Fibroblast of mammary gland (primary cell): ENCODE data around the gene COL15A1.
"Not testable (repeated sequence)": the region's sequence is repeated elsewhere in the genome, so short reads cannot be mapped to it uniquely, and the experiment has no call there.

Experiments
- DNase-seq: peaks from one replicate; pipeline ENCODE4 v3.0.0-alpha.2; 2010; ENCODE audit warnings: low read depth
- H3K4me3 ChIP-seq: 2 replicates; pipeline ENCODE4 v1.5.1; 2011; ENCODE audit warnings: low read depth, mild to moderate bottlenecking, low read length, moderate library complexity; ENCODE audit not compliant: control insufficient read depth
- TF ChIP-seq, protein P1 (sequence below): conservative IDR thresholded peaks from 2 replicates; pipeline ENCODE4 v1.5.1; 2011; ENCODE audit warnings: low read depth, low read length, inconsistent platforms; ENCODE audit not compliant: control insufficient read depth, insufficient read depth

Gene COL15A1

DNA sequence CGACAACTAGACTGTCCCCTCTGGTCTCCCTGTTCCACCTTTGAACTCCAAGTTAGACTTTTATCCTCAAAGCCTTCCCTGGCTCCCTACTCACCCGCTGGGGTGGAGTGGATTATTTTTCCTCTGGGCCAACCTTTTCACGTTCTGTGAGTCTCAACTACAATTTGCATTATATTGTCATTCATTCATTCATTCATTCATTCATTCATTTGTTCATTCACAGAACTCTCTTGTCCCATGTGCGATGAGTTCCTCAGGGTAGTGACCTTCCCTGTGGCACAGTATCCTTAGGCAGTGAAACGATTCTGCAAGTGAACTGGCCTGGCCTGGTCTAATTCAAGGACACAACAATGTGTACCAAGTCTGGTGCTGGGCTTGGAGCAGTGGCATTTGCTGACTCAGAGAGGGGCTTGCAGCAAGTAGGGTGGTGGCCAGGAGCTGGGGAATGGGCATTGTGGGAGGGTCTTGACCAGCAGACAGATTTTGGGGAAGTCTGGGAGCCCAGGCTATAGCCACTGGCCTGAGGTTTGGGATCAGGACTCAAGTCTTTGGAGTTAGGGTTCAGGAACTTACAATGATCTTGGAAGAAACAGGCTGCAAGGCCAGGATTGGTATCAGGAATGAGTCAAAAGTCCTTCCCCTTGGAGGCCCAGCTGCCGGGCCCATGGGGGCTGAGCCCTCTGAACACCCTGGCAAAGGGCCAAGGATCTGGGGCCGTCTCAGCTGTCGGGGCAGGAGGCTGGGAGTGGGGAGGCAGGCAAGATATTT, 37.2 kb upstream of the COL15A1 start:
- TF ChIP-seq, protein P1, sequence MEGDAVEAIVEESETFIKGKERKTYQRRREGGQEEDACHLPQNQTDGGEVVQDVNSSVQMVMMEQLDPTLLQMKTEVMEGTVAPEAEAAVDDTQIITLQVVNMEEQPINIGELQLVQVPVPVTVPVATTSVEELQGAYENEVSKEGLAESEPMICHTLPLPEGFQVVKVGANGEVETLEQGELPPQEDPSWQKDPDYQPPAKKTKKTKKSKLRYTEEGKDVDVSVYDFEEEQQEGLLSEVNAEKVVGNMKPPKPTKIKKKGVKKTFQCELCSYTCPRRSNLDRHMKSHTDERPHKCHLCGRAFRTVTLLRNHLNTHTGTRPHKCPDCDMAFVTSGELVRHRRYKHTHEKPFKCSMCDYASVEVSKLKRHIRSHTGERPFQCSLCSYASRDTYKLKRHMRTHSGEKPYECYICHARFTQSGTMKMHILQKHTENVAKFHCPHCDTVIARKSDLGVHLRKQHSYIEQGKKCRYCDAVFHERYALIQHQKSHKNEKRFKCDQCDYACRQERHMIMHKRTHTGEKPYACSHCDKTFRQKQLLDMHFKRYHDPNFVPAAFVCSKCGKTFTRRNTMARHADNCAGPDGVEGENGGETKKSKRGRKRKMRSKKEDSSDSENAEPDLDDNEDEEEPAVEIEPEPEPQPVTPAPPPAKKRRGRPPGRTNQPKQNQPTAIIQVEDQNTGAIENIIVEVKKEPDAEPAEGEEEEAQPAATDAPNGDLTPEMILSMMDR: no peak
- no peak overlapping the region for H3K4me3 ChIP-seq
- DNase-seq: peak; percentile 50

DNA sequence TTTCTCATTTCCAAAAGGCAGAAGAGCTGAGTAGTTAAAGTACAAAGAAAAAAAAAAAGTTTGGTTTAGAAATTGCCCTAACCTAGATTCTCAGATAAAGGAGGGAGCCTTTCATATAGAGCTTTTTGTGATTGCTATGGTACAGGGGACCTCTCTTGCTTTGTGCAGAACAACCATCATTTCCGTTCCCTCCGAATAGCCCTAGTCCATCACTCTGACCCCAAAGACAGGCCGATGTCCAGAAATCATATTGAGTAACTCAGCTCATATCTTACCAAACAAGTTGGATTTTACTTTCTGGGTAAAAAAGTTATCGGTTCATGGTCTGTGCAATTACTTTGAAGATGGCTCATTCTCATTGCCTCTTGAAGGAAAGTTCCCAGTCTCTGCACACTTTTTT, 36.7 kb upstream of the COL15A1 start:
- H3K4me3 ChIP-seq: no peak overlapping the region
- DNase-seq: peak; percentile 42
- TF ChIP-seq, protein P1: no peak

DNA sequence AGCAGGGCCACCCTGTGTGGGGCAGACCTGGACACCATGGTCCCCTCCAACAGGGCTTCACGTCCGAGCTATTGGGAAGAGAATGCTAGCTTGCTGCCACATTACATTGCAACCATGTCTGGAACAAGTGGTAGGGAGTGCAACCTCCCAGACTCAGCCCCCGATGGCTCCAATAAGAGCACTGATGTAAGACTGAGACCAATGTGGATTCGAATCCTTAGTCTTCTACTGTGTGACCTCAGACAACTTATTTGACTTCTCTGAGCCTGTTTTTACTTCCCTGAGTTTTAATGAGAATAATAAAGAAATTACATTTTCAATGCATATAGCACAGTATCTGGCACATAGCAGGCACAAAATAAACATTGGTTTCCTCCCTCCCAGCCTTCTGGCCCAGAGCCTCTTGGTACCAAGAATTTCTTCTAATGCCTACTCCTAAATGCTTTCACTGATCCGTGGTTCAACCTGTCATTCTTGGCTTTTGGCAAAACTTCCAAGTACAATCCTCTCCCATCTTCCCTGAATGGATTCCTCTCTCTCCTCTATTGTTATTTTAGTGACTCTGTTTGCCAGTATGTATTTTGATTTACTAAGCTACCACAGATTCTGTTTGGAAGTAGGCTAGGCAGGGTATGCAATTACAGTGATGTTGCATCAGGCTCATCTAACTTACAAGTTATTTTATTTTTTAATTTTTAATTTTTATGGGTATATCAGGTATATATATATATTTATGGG, 34.6 kb upstream of the COL15A1 start:
- TF ChIP-seq, protein P1: no peak
- peak; percentile 69 for DNase-seq
- H3K4me3 ChIP-seq: no peak overlapping the region

DNA sequence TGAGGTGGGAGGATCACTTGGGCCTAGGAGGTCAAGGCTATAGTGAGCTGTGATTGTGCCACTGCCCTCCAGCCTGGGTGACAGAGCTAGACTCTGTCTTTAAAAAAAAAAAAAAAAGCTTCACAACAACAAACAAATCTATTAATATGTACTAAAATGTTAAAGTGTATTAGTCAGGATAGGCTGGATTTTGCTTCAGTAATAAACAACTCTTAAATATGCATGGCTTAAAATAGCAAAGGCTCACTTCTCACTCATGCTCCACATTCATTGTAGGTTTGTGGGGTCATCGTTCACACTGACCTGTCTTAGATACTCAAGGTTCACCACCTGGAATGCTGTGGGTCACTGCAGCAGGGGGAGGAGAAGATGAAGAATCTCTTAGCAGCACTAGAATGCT, 33.8 kb upstream of the COL15A1 start:
- DNase-seq: no peak
- H3K4me3 ChIP-seq: no peak overlapping the region
- TF ChIP-seq, protein P1: no peak

DNA sequence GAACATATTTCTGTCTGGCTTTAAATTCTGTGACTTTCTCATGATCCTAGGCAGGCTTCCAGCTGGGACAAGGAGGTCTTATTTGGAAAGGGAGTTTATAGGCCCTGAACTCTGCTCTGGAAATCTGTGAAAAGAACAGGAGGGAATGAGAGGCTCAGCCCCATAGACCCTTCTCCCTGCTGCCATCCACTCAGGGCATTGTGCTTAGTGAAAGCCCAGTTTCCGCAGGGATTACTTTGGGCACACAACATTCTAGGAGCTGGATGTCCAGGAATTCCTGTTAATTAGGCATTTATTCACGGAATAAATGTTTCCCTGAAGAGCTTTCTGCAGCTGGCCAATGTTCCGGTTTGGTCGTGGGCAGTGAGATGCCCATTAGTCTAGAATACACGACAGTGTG, 32.7 kb upstream of the COL15A1 start:
- DNase-seq: no peak
- TF ChIP-seq, protein P1: no peak
- no peak overlapping the region for H3K4me3 ChIP-seq

DNA sequence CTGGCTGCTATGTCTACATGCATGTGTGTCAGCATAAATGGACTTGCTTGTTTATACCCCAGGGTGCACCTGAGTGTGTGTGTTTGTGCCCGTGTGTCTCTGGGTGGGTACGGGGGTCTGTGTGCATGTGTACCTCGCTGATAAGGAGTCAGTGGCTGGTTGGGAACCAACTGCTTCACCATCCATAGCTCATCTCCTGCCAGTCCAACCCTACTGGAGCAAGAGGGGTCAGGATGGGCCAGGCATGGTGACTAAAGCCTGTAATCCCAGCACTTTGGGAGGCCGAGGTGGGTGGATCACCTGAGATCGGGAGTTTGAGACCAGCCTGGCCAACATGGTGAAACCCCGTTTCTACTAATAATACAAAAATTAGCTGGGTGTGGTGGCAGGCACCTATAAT, 32.0 kb upstream of the COL15A1 start:
- H3K4me3 ChIP-seq, DNase-seq: not testable (repeated sequence)

DNA sequence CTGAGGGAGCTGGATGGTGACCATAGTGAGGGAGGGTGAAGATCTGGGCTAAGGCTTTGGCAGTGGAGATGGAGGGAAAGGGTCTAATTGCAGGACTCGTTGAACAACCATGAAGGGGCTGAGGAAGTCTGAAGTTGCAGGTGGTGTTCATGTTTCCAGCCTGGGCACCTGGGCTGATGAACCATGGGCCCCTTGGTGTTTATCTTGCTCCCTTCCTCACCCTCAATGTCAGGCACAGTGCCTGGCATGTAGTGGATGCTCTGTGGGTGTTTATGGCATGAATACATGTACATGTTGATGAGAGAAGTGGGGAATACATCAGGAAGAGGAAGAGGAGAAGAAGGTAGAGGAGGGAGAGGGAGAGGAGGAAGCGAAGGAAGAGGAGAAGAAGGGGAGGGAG, 31.3 kb upstream of the COL15A1 start:
- no peak for DNase-seq
- TF ChIP-seq, protein P1: no peak
- H3K4me3 ChIP-seq: no peak overlapping the region
